ENCODE results near the gene ZNF593OS. TPM values are rescaled to one million over a fixed set of nuclear protein-coding genes. Genes with fewer than 3 reads are reported as not detected.

ZNF593OS gene
- polyA plus RNA-seq, 1 donor from 2014 or later = not detected

DNA sequence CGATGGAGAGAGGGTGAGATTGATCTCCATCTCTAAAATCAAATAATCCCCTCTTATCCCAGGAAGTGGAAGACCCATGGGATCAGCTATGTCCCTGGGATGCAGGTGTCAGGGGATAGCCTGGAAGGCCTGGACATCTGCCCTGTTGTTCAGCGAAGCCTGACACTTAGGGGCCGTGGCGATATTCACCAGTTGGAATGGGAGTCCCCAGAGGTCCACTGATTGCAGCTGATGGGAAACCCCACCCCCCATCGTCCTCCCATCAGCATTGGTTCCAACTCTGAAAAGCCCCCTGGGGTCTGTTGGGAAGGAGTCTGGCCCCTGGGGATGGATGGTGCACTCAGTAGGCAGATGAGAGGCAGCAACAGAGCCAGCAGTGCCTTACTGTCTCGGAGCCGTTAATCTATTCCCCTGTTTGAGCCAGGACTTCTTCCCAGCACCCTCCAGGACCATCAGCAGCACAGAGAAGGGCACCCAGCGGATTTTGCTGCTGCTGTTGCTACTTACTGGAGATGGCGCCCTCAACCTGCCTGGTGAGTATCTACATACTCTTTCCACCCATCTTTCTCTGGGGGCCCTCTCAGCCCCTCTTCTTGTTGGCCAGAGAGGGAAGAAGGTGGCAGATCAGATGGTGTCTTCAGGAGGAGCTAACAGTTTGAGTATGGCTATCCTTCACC lies 32.1 kb upstream of the ZNF593OS start:
- no peak overlapping the region for H3K9ac ChIP-seq (ENCODE audit: low read length)
- H3K27ac ChIP-seq (ENCODE audit: low read length) = no peak overlapping the region
- H3K4me2 ChIP-seq (ENCODE audit: low read length) = no peak overlapping the region
- H3K79me2 ChIP-seq (replicated peaks; ENCODE audit: insufficient read depth, low read length) = no peaks in the 10 kb centered on the region
- no peaks in the 10 kb centered on the region for H3F3A ChIP-seq (ENCODE audit: insufficient read depth, low read length, poor library complexity, severe bottlenecking)
- no peaks in the 10 kb centered on the region for H3K9me3 ChIP-seq (ENCODE audit: low read length)
- H2AFZ ChIP-seq (ENCODE audit: low read depth, low read length) = no peak overlapping the region
- H3K4me3 ChIP-seq (ENCODE audit: low read length) = no peak overlapping the region
- H3K9me2 ChIP-seq (ENCODE audit: insufficient read depth, low read length) = no peaks in the 10 kb centered on the region
- no peaks in the 10 kb centered on the region for H3K36me3 ChIP-seq (ENCODE audit: insufficient read depth, low read length)
- no peaks in the 10 kb centered on the region for H3K27me3 ChIP-seq (ENCODE audit: insufficient read depth, low read depth, low read length)
- TF ChIP-seq REST (IDR thresholded peaks at IDR 0.05; ENCODE audit: borderline replicate concordance) (no peak), EZH2 (IDR thresholded peaks at IDR 0.05; ENCODE audit: borderline replicate concordance, insufficient read depth, low read length, poor library complexity, severe bottlenecking) (no peak), RAD21 (conservative IDR thresholded peaks at IDR 0.05) (no peak), TAF1 (IDR thresholded peaks at IDR 0.05; ENCODE audit: low read depth) (no peak), EP300 (conservative IDR thresholded peaks at IDR 0.05; ENCODE audit: poor library complexity, severe bottlenecking) (no peak), MXI1 (conservative IDR thresholded peaks at IDR 0.05; ENCODE audit: poor library complexity, severe bottlenecking) (no peak), SMC3 (conservative IDR thresholded peaks at IDR 0.05; ENCODE audit: poor library complexity) (no peak), POLR2AphosphoS5 (IDR thresholded peaks at IDR 0.05) (no peak), CTCF (IDR thresholded peaks at IDR 0.05; ENCODE audit: poor library complexity, severe bottlenecking) (no peak)
- H4K20me1 ChIP-seq (ENCODE audit: insufficient read depth) = no peaks in the 10 kb centered on the region

DNA sequence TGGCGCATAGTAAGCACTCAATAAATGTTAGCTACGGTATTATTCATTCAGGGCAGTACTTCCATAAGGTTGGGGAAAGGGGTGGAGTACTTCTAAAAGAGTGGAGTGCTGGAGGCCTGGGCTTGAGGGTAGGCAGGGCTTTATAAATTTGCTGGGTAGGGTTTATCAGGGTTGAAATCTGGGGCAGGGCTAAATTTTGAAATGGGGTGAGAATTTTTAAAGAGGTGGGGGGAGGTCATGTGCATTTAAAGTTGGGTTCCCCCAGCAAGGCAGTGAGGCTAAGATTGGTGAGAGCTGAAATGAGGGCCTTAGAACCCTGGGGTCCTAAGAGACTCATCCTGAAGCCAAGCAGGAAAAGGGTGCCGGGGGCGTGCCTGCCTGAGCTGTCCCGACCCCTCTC lies 28.8 kb upstream of the ZNF593OS start:
- Histone ChIP-seq H3K9me3 (ENCODE audit: low read length) (no peaks in the 10 kb centered on the region), H3K4me2 (ENCODE audit: low read length) (no peak overlapping the region), H3K27me3 (ENCODE audit: insufficient read depth, low read depth, low read length) (no peaks in the 10 kb centered on the region), H3K9me2 (ENCODE audit: insufficient read depth, low read length) (no peaks in the 10 kb centered on the region), H3K79me2 (replicated peaks; ENCODE audit: insufficient read depth, low read length) (no peaks in the 10 kb centered on the region), H3K9ac (ENCODE audit: low read length) (no peak overlapping the region), H2AFZ (ENCODE audit: low read depth, low read length) (no peak overlapping the region), H3K27ac (ENCODE audit: low read length) (no peak overlapping the region), H4K20me1 (ENCODE audit: insufficient read depth) (no peaks in the 10 kb centered on the region), H3K4me3 (ENCODE audit: low read length) (no peak overlapping the region), H3F3A (ENCODE audit: insufficient read depth, low read length, poor library complexity, severe bottlenecking) (no peaks in the 10 kb centered on the region), H3K36me3 (ENCODE audit: insufficient read depth, low read length) (no peaks in the 10 kb centered on the region)
- no peak for TF ChIP-seq TAF1 (IDR thresholded peaks at IDR 0.05; ENCODE audit: low read depth)
- no peak for TF ChIP-seq CTCF (IDR thresholded peaks at IDR 0.05; ENCODE audit: poor library complexity, severe bottlenecking)

All from neural cell (in vitro differentiated cells).